CD4-positive, alpha-beta T cell treated with Interleukin-1 beta for 1 hour (primary cell): ENCODE data around the gene C3orf20.
"Not testable (repeated sequence)": the region's sequence is repeated elsewhere in the genome, so short reads cannot be mapped to it uniquely, and the experiment has no call there.

Experiments used
- DNase-seq, 2 donors: peaks; one replicate each; pipeline ENCODE4 v3.0.0-alpha.2; 2020 to 2022

C3orf20 gene

DNA sequence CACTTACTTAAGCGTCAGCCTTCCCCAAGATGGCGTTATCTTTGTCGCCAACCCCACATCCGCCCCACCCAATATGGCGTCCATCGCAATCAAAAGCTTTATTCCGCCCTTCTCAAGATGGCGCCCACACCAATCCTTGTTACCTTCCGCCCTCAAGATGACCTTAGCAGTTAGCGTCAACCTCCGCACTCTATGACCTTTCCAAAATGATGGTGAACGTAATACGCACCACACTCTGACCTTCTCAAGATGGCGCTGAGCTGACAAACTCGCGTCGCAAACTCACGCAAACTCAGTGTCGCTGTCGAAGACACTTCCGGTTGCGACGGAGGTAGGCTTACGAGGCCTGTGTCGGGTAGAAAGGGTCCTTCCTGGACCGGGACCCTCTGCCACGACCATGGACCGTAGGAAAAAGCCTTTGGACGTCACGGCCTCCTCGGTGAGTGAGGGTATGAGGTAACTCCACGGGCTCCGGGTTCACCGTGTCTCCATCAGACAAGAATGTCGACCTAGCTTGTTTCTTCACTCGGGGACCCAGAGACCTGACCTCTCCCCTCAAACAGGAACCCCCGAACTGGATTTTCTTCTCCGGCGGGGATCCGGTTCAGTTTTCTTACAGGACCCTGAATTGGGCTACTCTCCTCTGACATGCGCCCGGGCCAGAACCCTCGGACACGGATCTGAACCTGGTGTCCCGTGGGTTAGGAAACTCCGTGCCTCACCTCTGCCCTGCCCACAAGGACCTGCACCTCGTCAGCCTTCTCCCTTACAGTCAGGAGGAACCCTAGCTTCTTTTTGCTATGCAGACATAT lies 23.3 kb upstream of the C3orf20 start, which contains the start of gene CCDC174:
Gene CCDC174 (plus strand): TSS at position 323 of the 812 bp plus-strand sequence. CDS start 75 bp downstream, at position 398.
- DNase-seq: peak; percentile 97 to 99

DNA sequence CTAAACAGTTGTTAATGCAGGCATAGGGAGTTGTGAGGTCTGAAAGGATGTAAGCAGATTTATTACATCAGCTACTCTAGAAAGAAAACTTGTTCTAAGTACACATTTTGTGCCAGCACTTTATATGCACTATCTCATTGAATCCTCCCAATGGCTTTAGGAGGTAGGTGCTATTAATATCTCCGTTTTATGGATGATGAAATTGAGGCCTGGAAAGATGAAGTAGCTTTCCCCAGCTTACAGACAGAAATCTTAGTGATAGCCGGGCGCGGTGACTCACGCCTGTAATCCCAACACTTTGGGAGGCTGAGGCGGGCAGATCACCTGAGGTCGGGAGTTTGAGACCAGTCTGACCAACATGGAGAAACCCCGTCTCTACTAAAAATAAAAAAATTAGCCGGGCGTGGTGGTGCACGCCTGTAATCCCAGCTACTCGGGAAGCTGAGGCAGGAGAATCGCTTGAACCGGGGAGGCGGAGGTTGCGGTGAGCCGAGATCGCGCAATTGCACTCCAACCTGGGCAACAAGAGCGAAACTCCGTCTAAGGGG lies 22.5 kb upstream of the C3orf20 start:
- not testable (repeated sequence) for DNase-seq

DNA sequence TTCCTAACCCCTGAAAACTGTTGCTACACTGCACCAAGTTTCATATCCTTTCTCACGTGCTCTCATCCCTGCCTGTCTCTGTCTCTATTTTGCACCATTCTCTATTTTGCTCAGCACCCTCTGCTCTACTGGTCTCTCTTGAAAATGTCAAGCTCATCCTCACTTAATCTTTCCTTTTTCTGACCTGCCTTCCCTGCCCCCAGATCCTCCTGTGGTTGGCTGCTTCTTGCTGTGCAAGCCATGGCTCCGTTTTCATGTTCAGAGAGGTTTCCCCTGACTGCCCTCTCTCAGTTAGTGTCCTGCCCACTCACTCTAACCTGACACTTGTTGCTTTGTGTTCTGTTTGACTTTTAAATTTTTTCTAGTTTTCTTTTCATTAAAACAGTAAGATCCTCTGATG lies 17.4 kb upstream of the C3orf20 start:
- DNase-seq: no peak

DNA sequence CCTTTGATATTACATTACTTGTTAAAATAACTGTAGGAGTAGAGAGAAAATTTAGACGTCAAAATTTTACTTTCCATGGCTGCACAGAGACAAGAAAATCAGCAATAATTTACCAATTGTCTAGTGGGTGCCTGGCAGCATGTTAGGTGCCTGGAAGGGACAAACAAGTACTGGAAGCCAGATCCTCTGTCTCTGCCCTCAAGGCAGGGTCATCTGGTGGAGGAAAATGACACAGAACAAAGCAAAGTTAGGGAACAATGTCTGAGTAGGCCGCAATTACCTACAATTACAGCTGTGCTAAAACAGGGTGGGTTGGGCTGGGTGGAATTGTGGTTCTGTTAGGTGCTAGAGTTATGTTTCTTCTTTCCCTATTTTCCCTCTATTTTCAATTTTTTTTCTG lies 16.0 kb upstream of the C3orf20 start:
- no peak for DNase-seq

DNA sequence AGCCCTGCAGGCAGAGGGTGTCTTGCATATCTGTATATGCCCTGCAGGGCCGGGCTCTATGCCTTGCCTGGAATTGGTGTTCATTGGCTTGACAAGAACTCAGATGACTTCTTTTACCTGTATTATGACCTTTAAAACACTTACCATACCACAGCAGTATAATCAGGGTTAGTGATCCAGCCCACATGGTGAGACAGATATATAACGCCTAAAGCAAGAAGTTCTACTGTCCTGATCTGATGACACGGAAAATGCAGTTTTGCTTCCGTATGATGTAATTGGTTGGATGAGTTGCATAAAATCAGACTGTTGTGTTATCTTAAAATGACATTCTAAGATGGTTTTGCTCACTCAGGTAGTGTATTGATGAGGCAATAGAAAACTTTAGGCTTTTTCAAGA lies 14.0 kb upstream of the C3orf20 start:
- DNase-seq: no peak

DNA sequence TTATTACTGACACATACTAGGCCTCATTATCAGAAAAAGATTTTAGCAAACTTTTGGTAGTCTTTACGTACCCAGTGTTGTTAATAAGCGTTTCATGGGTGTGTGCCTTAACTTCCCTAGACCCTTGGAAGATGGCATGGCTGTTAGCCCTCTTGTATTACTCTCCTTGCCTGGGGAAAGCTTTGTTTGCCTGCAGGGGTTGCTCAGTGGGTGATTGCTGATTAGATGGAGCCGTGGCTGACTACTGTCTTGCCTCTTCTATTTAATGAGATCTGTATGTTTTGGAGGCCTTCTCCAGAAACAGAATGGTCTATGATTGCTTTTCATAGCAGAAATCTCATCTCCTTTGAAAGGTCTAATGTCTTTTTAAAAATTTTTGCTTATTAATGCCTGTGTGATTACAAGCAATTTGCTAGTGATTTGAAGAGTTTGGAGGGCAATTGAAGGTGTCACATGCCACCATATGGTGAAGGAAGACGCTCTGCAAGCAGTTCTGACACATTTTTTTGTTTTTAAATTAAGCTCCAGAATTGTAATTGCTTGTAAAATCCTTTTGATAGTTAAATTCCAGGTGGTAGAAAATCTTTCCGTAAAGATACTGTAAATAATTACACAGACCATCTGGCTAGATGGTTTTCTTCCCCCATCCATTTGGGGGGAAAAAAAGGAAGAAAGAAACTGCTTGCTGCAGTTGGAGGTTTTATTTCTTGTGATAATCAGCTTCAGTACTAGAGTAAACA lies 11.4 kb upstream of the C3orf20 start:
- no peak for DNase-seq

DNA sequence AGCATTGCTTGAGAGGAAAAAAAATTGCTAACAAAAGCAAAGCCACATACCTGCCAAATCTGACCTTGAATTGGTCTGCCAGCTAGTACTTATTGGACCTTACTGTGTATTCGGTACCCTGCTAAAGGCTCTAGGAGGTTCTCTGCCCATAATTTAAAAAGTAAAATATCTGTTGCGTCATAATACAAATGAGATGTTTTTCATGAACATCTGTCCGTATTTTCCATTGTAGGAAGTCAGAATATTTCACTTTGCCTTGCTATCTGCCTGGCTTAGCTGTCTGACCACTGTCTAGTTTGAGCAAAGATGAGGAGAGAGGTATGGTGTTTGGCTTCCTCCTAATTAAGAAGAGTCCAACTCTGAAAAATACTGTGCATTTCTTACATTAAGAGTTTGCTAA lies 10.8 kb upstream of the C3orf20 start:
- no peak for DNase-seq

DNA sequence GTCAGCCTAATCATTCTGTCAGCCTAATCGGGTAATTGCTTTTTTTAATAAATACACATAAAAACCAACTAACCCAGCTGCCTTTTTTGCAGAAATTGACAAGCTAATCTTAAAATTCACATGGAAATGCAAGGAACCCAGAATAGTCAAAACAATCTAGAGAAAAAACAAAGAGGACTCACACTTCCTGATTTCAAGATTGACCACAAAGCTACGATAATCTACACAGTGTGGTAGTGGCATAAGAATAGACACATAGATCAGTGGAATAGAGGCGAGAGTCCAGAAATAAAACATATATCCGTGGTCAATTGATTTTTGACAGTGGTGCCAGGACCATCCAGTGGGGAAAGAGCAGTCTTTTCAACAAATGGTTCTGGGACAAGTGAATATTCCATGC lies 2.4 kb upstream of the C3orf20 start:
- DNase-seq: no peak

DNA sequence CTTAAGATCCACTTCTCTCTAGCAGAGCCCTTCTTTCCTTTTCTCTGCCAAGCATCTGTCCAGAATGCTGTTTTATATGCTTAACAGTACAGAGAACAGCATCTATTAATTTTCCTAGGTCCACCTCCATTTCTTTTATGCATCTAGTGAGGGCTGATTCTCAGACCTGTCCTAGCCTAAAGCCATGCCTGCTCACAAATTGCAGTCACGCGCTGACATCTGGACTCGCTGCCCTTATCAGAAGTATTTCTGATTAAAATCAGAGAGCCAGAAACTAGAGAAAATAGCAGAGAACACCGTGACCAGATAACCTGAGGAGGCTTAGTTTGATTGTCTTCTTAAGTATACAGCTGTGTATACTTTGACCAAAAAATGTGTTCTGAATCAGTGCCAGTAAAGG lies 1.9 kb downstream of the C3orf20 start:
- DNase-seq: no peak

DNA sequence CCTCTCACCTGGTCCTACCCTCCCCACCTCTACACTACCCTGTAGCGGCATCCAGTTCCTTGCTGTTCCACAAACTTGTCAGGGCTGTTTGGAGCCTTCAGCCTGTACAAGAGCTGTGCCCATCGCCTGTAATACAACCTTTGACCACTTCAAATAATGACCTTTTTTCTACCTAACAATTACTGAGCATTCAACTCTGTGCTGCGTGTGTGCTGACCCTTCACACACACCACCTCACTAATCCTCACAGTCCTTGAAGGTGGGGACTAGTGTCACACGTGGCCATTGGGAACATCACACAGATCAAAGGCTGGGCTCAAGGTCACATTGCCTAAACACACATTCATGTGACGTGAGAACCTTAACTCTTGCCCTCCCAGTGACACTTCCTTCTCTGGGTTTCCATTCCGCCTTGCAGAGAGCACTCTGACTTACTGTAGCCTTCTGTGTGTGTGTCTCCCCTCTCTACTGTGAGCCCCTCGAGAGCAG lies 3.1 kb downstream of the C3orf20 start:
- DNase-seq: no peak

DNA sequence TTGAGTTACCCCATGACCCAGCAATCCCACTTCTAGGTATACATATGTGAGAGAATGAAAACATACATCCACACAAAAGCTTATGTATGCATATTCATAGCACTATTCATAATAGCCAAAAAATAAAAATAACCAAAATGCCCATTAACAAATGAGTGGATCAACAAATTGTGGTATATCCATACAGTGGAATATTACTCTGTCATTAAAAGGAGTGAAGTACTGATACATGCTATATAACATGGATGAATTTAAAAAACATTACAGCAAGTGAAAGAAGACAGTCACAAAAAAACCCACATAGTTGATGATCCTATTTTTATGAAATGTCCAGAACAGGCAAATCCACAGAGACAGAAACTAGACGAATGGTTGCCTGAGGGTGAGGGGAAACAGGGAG lies 5.2 kb downstream of the C3orf20 start:
- no peak for DNase-seq

DNA sequence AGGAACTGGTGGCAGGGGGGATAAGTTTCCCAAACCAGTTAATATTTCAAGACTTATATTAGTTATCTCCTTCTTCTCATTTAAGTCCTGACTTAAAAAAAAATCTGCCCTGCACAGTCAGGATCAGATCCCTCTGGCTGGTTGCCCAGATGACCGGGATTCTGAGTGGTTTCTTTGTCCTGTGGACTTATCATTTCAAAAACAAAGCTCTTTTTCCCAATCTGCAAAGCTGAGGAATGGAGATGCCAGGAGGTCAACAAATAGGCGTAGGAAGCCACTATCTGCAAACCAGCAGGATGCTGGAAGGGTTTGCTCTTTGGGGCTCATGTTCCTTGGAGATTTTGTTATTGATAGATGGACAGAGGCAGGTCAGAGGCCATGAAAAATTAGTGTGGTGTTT lies 5.8 kb downstream of the C3orf20 start:
- DNase-seq: no peak

DNA sequence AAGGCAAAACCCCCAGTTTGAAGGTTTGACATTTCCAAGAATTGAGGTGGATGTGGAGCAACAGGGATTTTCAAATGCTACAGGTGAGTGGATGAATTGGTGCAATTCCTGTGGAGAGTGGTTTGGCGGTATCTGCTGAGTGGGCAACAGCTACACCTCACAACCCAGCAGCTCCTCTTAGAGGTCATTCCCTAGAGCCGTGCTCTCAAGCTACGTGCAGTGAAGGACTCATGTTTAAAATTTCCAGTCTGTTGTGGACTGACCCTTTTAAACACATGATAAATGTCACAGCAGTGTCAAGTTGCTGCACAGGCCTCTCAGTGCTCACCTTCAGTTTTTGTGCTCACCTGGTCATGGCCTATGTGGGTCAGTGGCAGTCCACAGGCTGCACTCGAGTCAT lies 9.5 kb downstream of the C3orf20 start:
- DNase-seq: no peak

DNA sequence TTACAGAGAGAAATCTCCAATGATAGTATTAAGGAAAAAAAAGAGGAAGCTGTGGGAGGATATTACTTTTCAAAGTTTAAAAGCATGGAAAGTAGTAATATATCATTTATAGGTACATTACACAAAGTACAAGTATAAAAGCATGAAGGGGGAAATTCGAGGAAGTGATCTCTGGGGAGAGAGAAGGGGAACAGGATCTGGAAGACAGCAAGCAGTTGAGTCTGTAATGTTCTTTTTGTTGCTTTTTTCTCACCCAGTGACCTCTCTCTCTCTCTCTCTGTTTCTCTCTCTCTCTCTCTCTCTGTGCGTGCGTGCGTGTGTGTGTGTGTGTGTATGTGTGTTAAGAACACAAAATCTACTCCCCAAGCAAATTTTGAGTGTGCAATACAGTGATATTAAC lies 10.2 kb downstream of the C3orf20 start:
- no peak for DNase-seq

DNA sequence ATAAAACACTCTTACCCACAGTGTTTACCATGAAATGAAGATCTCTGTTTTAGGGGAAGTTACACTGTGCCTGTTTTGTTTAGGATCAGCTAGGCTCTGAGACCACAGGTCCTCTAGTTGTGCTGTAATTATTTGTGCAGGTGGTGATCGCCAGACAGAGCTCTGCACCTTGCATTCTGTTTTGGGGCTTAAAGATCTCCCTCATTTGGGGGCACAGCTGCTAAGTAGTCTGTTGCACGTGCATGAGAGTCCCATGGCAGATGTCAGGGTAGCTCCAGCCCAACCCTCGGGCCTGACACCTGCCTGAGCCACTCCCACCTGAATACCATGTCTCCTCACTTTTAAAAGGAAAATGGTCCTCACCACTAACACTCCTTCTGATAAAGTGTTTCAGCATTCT lies 12.4 kb downstream of the C3orf20 start:
- DNase-seq: no peak

DNA sequence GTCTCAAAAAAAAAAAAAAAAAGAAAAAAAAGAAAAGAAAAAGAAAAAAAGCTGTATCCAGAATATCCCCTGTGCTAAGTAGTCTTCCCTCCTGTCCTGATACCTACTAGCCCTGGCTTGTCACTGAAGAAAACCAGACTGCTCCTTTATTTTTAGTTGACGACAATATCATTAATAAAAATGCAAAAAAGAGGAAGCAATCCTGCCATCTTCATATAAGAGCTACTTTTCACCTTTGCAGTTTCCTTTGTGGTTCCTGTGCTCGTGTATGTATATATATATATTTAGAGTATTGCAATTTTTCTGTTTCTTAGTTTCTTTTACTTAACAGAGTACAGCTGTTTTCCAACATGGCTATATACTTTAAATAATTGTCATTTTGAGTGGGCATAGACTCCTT lies 13.6 kb downstream of the C3orf20 start:
- no peak for DNase-seq

DNA sequence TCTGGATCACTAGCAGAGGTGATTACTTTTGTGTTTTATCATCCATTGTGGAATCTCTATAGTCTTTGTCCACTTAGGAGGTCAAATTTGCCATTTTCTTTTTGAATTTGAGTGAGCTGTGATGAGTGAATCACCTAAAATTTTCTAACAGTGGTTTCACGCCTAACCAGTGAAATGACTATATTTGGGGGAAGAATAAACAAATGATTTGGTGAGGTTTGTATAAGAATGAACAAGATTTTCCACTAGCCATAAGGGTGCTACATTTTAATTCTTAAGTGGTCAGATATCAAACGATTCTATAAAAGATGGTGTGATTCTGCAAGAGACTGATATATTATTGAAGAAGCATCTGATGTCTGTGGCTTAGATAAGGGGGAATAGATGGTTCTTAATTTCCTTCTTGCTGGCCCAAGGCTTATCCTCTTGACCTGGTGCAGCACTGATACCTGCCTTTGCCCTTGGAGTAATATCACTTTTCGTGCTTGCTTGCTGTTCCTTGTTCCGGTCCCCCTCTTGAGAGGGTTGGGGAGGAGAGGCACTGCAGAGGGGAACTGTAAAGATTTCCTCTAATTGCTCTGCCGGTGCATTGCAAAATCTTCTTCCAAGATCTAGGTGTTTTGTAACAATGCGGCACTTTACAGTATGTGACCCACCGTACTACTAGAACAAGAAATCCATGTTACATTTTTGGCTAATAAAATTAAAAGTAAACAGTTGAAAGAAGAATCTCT lies 14.5 kb downstream of the C3orf20 start:
- DNase-seq: no peak

DNA sequence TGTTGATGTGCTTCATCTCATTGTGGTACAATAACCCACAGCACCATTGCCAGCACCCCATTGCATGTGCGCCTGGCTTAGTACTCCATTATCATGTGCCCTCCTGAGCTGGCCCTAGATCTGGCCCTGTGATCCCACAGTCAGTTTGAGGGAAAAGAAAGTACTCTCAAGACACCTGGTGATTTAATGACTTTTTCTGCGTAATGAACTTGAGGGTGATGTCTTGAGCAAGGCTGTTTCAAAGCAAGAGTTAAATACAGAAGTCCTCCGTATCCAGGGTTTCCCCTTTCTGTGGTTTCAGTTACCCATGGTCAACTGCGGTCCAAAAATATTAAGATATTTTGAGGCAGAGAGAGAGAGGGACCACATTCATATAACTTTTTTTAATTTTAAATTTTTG lies 16.3 kb downstream of the C3orf20 start:
- DNase-seq: no peak

DNA sequence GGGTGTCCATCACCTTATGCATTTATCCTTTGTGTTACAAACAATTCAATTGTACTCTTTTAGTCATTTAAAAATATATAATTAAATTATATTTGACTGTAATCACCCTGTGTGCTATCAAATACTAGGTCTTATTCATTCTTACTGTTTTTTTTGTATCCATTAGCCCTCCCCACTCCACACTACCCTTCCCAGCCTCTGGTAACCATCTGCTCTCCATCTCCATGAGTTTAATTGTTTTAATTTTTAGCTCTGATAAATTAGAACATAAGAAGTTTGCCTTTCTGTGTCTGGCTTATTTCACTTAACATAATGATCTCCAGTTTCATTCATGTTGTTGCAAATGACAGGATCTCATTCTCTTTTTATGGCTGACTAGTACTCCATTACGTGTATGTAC lies 16.8 kb downstream of the C3orf20 start:
- no peak for DNase-seq

DNA sequence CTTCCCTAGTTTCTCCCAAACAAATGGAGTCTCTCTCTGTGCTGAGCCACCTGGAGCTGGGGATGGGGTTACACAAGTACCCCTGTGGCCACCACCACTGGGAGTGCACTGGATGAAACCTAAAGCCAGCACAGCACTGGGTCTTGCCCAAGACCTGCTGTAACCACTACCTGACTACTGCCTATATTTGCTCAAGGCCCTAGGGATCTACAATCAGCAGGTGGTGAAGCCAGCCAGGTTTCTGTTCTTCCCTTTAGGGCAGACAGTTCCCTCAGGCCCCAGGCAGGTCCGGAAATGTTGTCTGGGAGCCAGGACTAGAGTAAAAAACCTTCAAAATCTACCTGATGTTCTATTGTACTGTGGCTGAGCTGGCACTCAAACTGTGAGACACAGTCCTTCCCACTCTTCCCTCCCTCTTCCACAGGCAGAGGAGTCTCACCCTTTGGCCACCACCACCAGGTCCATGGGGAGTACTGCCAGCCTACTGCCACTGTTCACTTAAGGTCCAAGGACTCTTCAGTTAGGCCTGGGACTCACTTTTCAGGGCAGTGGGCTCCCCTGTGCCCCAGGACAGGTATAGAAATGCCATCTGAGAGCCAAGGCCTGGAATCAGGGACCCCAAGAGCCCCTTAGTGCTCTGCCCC lies 23.8 kb downstream of the C3orf20 start:
- DNase-seq: no peak

DNA sequence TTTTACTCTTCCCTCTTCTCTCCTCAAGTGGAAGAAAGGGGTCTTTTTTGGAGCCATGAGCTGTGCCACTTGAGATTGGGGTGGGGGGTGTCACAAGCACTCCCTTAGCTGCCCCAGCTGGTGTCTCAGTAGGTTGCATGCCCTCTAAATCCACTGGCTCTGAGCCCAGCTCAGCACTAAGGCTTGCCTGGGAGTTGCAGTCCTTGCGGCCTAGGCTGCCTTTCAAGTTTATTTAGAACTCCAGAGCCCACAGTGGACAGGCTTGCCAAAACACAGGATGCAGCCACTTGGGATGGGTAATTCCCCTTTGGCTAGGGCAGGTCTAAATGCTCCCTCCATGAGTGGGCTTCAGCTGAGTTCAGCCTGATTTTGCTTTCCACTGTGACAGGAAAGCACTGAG lies 24.7 kb downstream of the C3orf20 start:
- DNase-seq: no peak

DNA sequence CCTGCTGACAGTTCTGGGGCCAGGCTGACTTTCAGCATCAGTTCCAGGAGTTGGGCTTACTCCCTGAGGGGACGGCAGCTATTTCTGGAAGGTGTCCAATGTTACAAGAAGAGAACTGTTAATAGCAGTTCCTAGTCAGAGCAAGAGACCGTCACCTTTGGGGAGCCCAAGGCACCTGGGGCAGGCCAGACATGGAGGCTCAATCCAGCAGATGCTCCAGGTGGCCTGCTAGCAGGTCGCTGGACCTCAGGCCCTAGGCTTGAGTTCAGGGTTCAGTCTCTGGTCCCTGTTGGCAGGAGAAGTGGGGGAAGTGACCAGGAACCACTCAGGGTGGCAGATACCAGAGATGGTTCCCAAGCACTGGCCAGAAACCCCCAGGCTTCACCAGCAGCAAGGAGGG lies 25.9 kb downstream of the C3orf20 start:
- no peak for DNase-seq

DNA sequence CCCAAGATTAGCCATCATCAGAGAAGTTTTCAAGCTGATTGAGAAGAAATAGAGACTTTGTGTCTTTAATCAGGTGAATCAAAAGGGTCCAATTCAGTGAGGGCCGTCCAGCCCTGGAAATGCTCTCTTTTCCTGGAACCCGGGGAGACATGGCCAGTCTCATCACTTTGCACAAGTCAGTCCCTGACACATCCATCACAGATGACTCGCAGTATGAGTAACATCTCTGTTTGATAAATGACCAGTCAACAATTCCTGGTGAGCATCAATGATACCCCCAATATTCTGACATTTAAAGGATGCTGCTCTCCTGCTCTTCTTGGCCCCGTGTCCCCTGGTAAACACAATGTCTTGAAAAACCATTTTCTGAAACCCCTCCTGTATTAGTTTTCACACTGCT lies 26.7 kb downstream of the C3orf20 start:
- no peak for DNase-seq
